GM12878 (cell line): Measurements from ENCODE around the gene IGLL5.

ENCODE experiments used
- CTCF ChIP-seq, 3 experiments: IDR thresholded peaks in 2 of 3; conservative IDR thresholded peaks in 1 of 3; 2 replicates each; pipeline ENCODE4 v1.5.1; 2011; ENCODE audit warnings: low read depth in 3 of 3, low read length in 3 of 3, mild to moderate bottlenecking in 3 of 3, control low read depth in 2 of 3, moderate library complexity in 2 of 3, inconsistent platforms in 1 of 3, mixed read lengths in 1 of 3; ENCODE audit not compliant: control insufficient read depth in 2 of 3, insufficient read depth in 1 of 3; ENCODE audit errors: extremely low read depth in 1 of 3
- NR2C2 ChIP-seq: IDR thresholded peaks from 2 replicates; pipeline ENCODE4 v1.6.1; 2011; ENCODE audit warnings: borderline replicate concordance, low read depth; ENCODE audit not compliant: control insufficient read depth, insufficient read length
- TF ChIP-seq, protein P1 (sequence below): IDR thresholded peaks from 2 replicates; pipeline ENCODE4 v1.6.1; 2012; ENCODE audit warnings: low read depth, low read length, improper control_type of control experiment

GRCh38 chr22:22916215-22916951 is 28.8 kb downstream of the IGLL5 start:
- TF ChIP-seq CTCF (IDR thresholded peaks at IDR 0.05 in 2 of 3, conservative IDR thresholded peaks at IDR 0.05 in 1 of 3; ENCODE audit: control insufficient read depth in 2 of 3, extremely low read depth in 1 of 3, insufficient read depth in 1 of 3, low read depth in 3 of 3, low read length in 3 of 3) (no peak), NR2C2 (no peak)
- TF ChIP-seq, protein P1, sequence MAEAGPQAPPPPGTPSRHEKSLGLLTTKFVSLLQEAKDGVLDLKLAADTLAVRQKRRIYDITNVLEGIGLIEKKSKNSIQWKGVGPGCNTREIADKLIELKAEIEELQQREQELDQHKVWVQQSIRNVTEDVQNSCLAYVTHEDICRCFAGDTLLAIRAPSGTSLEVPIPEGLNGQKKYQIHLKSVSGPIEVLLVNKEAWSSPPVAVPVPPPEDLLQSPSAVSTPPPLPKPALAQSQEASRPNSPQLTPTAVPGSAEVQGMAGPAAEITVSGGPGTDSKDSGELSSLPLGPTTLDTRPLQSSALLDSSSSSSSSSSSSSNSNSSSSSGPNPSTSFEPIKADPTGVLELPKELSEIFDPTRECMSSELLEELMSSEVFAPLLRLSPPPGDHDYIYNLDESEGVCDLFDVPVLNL, result no peak
